BE2C (cell line): ENCODE measurements around the gene IRGC.

Source experiments
- DNase-seq: peaks from one replicate; pipeline ENCODE4 v3.0.0-alpha.2; 2020
- H3K27me3 ChIP-seq: fragments of 250-450 bp; sonication (Bioruptor Pico); 2 replicates; pipeline ENCODE4 v1.5.1; 2020; ENCODE audit warnings: mild to moderate bottlenecking
- H3K36me3 ChIP-seq: fragments of 250-450 bp; sonication (Bioruptor Pico); 2 replicates; pipeline ENCODE4 v1.5.1; 2020; ENCODE audit warnings: mild to moderate bottlenecking
- H3K4me1 ChIP-seq: fragments of 250-450 bp; sonication (Bioruptor Pico); 2 replicates; pipeline ENCODE4 v1.5.1; 2020
- H3K4me3 ChIP-seq: 2 replicates; pipeline ENCODE4 v1.5.1; 2011; ENCODE audit warnings: low read depth, low read length
- H3K9me3 ChIP-seq: fragments of 250-450 bp; sonication (Bioruptor Pico); 2 replicates; pipeline ENCODE4 v1.5.1; 2020
- CTCF ChIP-seq: IDR thresholded peaks from 2 replicates; pipeline ENCODE4 v1.5.1; 2012; ENCODE audit warnings: mild to moderate bottlenecking, low read depth, low read length

IRGC gene

GRCh38 chr19:43766755-43767043 lies 50.8 kb downstream of the IRGC start:
- no peak for DNase-seq
- Histone ChIP-seq H3K4me1 (no peaks in the 10 kb centered on the region), H3K4me3 (no peak overlapping the region), H3K27me3 (no peaks in the 10 kb centered on the region), H3K9me3 (no peaks in the 10 kb centered on the region), H3K36me3 (no peaks in the 10 kb centered on the region)
- TF ChIP-seq CTCF, result no peak

- Histone ChIP-seq H3K4me3 (no peak overlapping the region), H3K27me3 (no peaks in the 10 kb centered on the region), H3K4me1 (no peaks in the 10 kb centered on the region), H3K9me3 (no peaks in the 10 kb centered on the region), H3K36me3 (no peaks in the 10 kb centered on the region)
- DNase-seq, result no peak
- TF ChIP-seq CTCF, result no peak
Observed at GRCh38 chr19:43767316-43767715, 51.4 kb downstream of the IRGC start.

GRCh38 chr19:43767818-43768217 lies 51.9 kb downstream of the IRGC start:
- no peaks in the 10 kb centered on the region for H3K27me3 ChIP-seq
- H3K4me1 ChIP-seq, result no peaks in the 10 kb centered on the region
- TF ChIP-seq CTCF, result no peak
- H3K4me3 ChIP-seq, result no peak overlapping the region
- DNase-seq, result no peak
- H3K36me3 ChIP-seq, result no peaks in the 10 kb centered on the region
- no peaks in the 10 kb centered on the region for H3K9me3 ChIP-seq

GRCh38 chr19:43768273-43769050 lies 52.6 kb downstream of the IRGC start:
- DNase-seq, result no peak
- H3K9me3 ChIP-seq, result no peaks in the 10 kb centered on the region
- TF ChIP-seq CTCF, result no peak

GRCh38 chr19:43769256-43769655 lies 53.4 kb downstream of the IRGC start:
- H3K4me3 ChIP-seq, result no peak overlapping the region
- no peaks in the 10 kb centered on the region for H3K4me1 ChIP-seq
- no peaks in the 10 kb centered on the region for H3K9me3 ChIP-seq
- H3K36me3 ChIP-seq, result no peaks in the 10 kb centered on the region
- DNase-seq, result no peak
- H3K27me3 ChIP-seq, result 0 out of 2 replicates have a peak, but pooled peaks cover 7% of the 10 kb centered on the region
- no peak for TF ChIP-seq CTCF

More at GRCh38 chr19:43768273-43769050, 52.6 kb downstream of the IRGC start:
- Histone ChIP-seq H3K36me3 (no peaks in the 10 kb centered on the region), H3K4me3 (no peak overlapping the region), H3K4me1 (no peaks in the 10 kb centered on the region), H3K27me3 (no peaks in the 10 kb centered on the region)
